Endodermal cell (in vitro differentiated cells): Measurements from ENCODE around the gene ZNF584. TPM values are rescaled to one million over a fixed set of nuclear protein-coding genes. Genes with fewer than 3 reads are reported as not detected.
A peak's percentile ranks its signal among the peaks of the same experiment; 100 is the strongest.

Source experiments
- DNase-seq: peaks from one replicate; pipeline ENCODE4 v3.0.0-alpha.2; 2017
- H3K27ac ChIP-seq: 2 replicates; pipeline ENCODE4 v1.5.1; 2013; ENCODE audit warnings: mild to moderate bottlenecking, low read depth, low read length, moderate library complexity
- H3K27me3 ChIP-seq: 2 replicates; pipeline ENCODE4 v1.6.1; 2013; ENCODE audit warnings: mild to moderate bottlenecking, low read length, moderate library complexity; ENCODE audit not compliant: insufficient read depth, control insufficient read depth, poor library complexity, severe bottlenecking
- H3K36me3 ChIP-seq: 2 replicates; pipeline ENCODE4 v1.7.0; 2013; ENCODE audit warnings: mild to moderate bottlenecking, low read length, moderate library complexity; ENCODE audit not compliant: control insufficient read depth, insufficient read depth
- H3K4me1 ChIP-seq: one replicate; pipeline ENCODE4 v1.7.0; 2013; ENCODE audit warnings: low read length; ENCODE audit not compliant: control insufficient read depth, insufficient read depth
- H3K4me3 ChIP-seq: 2 replicates; pipeline ENCODE4 v1.5.1; 2013; ENCODE audit warnings: mild to moderate bottlenecking, low read length, moderate library complexity
- H3K9ac ChIP-seq: 2 replicates; pipeline ENCODE4 v1.6.1; 2013; ENCODE audit warnings: mild to moderate bottlenecking, low read length, moderate library complexity; ENCODE audit not compliant: poor library complexity, severe bottlenecking; ENCODE audit errors: extremely low read depth
- H3K9me3 ChIP-seq: 2 replicates; pipeline ENCODE4 v1.6.1; 2013; ENCODE audit warnings: mild to moderate bottlenecking, low read length, moderate library complexity; ENCODE audit not compliant: control insufficient read depth
- H3K27ac Mint-ChIP-seq: 2 replicates; pipeline ENCODE4 v1.8.0; 2020; ENCODE audit warnings: mixed read lengths
- H3K27me3 Mint-ChIP-seq: 2 replicates; pipeline ENCODE4 v1.8.0; 2021; ENCODE audit warnings: mild to moderate bottlenecking, mixed read lengths; ENCODE audit not compliant: insufficient read depth
- H3K36me3 Mint-ChIP-seq: 2 replicates; pipeline ENCODE4 v1.8.0; 2020; ENCODE audit warnings: low read depth, mixed read lengths
- H3K4me1 Mint-ChIP-seq: 2 replicates; pipeline ENCODE4 v1.8.0; 2020; ENCODE audit warnings: mixed read lengths
- H3K4me3 Mint-ChIP-seq: 2 replicates; pipeline ENCODE4 v1.8.0; 2020; ENCODE audit warnings: mild to moderate bottlenecking, moderate library complexity, mixed read lengths
- H3K9me3 Mint-ChIP-seq: 2 replicates; pipeline ENCODE4 v1.8.0; 2020; ENCODE audit warnings: mild to moderate bottlenecking, mixed read lengths
- WGBS, 2 experiments: methylation state at CpG; one replicate each; pipeline versions ENCODE4 v1.1.5 to v1.1.7; 2013; ENCODE audit warnings: missing lambda C conversion rate in 2 of 2, mixed read lengths in 1 of 2; ENCODE audit not compliant: insufficient coverage in 1 of 2, insufficient read length in 1 of 2; 5-methylcytosine and 5-hydroxymethylcytosine counted together
- total RNA-seq, 2 donors: library from RNA; stranded (reverse); fragmentation: NEBNext Ultra II Directional in 1 of 2; extraction: Animal tissue kit (Norgen Biotek cat#: 25700) in 1 of 2; gene quantifications; 2 replicates in 1 of 2; 3 replicates in 1 of 2; pipeline ENCODE4 v1.2.1, GENCODE V29; 2021
- TF ChIP-seq, protein P1 (sequence below): fragments of 200-600 bp; sonication (generic); conservative IDR thresholded peaks from 2 replicates; pipeline ENCODE4 v1.5.0; 2021; ENCODE audit warnings: antibody characterized with exemption, mild to moderate bottlenecking

Gene ZNF584
- total RNA-seq, 2 donors from 2014 or later = 10.3 to 14.8 TPM

- WGBS, 2 experiments = 15 to 20% methylated on average over 27 to 35 of the region's 36 CpGs
- Histone ChIP-seq H3K36me3 (peaks cover 29% of the 10 kb centered on the region), H3K4me3 (peak overlapping the region; percentile 99), H3K9ac (peak overlapping the region; percentile 91), H3K4me1 (peaks cover 13% of the 10 kb centered on the region), H3K9me3 (no peaks in the 10 kb centered on the region), H3K27me3 (no peaks in the 10 kb centered on the region), H3K27ac (peak overlapping the region; percentile 98)
- DNase-seq = peak; percentile 56
- peaks cover 24% of the 10 kb centered on the region for H3K36me3 Mint-ChIP-seq
- H3K27ac Mint-ChIP-seq = peak overlapping the region; percentile 97
- TF ChIP-seq, protein P1, sequence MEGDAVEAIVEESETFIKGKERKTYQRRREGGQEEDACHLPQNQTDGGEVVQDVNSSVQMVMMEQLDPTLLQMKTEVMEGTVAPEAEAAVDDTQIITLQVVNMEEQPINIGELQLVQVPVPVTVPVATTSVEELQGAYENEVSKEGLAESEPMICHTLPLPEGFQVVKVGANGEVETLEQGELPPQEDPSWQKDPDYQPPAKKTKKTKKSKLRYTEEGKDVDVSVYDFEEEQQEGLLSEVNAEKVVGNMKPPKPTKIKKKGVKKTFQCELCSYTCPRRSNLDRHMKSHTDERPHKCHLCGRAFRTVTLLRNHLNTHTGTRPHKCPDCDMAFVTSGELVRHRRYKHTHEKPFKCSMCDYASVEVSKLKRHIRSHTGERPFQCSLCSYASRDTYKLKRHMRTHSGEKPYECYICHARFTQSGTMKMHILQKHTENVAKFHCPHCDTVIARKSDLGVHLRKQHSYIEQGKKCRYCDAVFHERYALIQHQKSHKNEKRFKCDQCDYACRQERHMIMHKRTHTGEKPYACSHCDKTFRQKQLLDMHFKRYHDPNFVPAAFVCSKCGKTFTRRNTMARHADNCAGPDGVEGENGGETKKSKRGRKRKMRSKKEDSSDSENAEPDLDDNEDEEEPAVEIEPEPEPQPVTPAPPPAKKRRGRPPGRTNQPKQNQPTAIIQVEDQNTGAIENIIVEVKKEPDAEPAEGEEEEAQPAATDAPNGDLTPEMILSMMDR = no peak
- H3K27me3 Mint-ChIP-seq = no peaks in the 10 kb centered on the region
- peak overlapping the region; percentile 96 for H3K4me3 Mint-ChIP-seq
- peaks cover 18% of the 10 kb centered on the region for H3K4me1 Mint-ChIP-seq
- no peaks in the 10 kb centered on the region for H3K9me3 Mint-ChIP-seq
Measured at GRCh38 chr19:58385891-58386575, 22.4 kb upstream of the ZNF584 start.

- peak within 1 kb of the TSS; percentile 97 for H3K27ac Mint-ChIP-seq
- Histone ChIP-seq H3K4me3 (peak within 1 kb of the TSS; percentile 99), H3K9ac (peak within 1 kb of the TSS; percentile 91), H3K27ac (peak within 1 kb of the TSS; percentile 98), H3K27me3 (no peaks in the 10 kb centered on the region), H3K36me3 (peaks cover 36% of the 10 kb centered on the region), H3K9me3 (no peaks in the 10 kb centered on the region), H3K4me1 (peaks cover 13% of the 10 kb centered on the region)
- no peaks in the 10 kb centered on the region for H3K27me3 Mint-ChIP-seq
- H3K36me3 Mint-ChIP-seq = peaks cover 27% of the 10 kb centered on the region
- H3K4me1 Mint-ChIP-seq = peaks cover 18% of the 10 kb centered on the region
- H3K9me3 Mint-ChIP-seq = no peaks in the 10 kb centered on the region
- H3K4me3 Mint-ChIP-seq = peak within 1 kb of the TSS; percentile 96
- TF ChIP-seq, protein P1 = no peak
- peak; percentile 97 for DNase-seq
- 0 to 1% methylated on average over 37 to 64 of the region's 64 CpGs for WGBS, 2 experiments
Measured at GRCh38 chr19:58386576-58387337, 21.7 kb upstream of the ZNF584 start, which contains the start of gene RPS5. Gene RPS5 (plus strand): TSS chr19:58387269. CDS start chr19:58388138, 869 bp downstream.

DNA sequence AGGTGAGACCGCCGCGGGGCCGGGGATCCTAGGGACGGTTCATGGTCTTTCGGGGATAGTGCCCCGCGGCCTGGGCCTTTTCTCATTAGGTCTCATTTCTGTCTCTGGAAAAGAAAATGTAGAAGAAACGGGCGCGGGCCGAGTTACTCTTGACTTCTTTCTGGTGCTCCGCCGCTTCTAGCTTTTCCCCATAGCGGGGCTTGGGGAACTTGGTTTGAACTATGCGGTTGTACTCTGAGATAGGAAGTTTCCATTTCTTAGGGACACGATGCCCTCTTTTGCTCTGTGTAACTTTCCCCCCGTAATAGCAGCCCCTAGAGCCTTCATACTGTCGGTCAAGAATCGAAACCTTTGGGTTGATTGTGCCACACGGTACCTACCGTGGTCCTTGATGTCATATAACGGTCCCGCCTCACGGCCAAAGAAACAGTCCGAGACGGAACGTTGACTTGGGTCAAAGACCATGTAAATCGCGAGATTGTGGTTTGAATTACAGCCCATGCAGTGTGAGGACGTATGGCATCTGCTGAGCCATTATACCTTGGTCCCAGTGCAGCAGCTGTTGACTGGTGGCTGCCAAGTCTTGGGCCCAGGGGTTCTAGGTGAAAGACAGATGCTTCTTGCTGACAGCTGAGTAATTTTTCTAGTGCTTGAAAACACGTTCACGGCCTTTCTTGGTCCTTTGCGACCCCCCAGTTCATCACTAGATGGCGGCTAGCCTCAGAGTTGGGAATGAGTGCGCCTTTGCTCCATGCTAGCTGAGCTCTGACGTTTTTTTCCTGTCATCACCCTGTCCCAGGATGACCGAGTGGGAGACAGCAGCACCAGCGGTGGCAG, 20.9 kb upstream of the ZNF584 start:
- H3K9me3 Mint-ChIP-seq = no peaks in the 10 kb centered on the region
- peak overlapping the region; percentile 99 for H3K4me3 ChIP-seq
- peaks cover 31% of the 10 kb centered on the region for H3K36me3 Mint-ChIP-seq
- H3K27ac Mint-ChIP-seq = peak overlapping the region; percentile 97
- peaks cover 42% of the 10 kb centered on the region for H3K36me3 ChIP-seq
- peak overlapping the region; percentile 96 for H3K4me3 Mint-ChIP-seq
- H3K9ac ChIP-seq = peak overlapping the region; percentile 91
- H3K9me3 ChIP-seq = no peaks in the 10 kb centered on the region
- H3K27me3 Mint-ChIP-seq = no peaks in the 10 kb centered on the region
- TF ChIP-seq, protein P1 = no peak
- H3K27ac ChIP-seq = peak overlapping the region; percentile 8
- peaks cover 18% of the 10 kb centered on the region for H3K4me1 Mint-ChIP-seq
- H3K4me1 ChIP-seq = peaks cover 13% of the 10 kb centered on the region
- DNase-seq = peak; percentile 58
- 9 to 10% methylated on average over 21 to 39 of the region's 39 CpGs for WGBS, 2 experiments
- H3K27me3 ChIP-seq = no peaks in the 10 kb centered on the region
